Keratinocyte (primary cell): ENCODE measurements around the gene DCST1. TPM values are rescaled to one million over a fixed set of nuclear protein-coding genes. Genes with fewer than 3 reads are reported as not detected.

Experiments
- DNase-seq: peaks from one replicate; pipeline ENCODE4 v3.0.0-alpha.2; 2011; ENCODE audit warnings: low read depth, missing footprints, low spot score
- FAIRE-seq: peaks from 2 replicates; lab custom pipeline; 2011; peaks lifted over from hg19 to GRCh38; lab: Jason Lieb, UNC
- H2AFZ ChIP-seq: 2 replicates; pipeline ENCODE4 v1.6.0; 2012; ENCODE audit warnings: low read length, control low read depth, inconsistent platforms; ENCODE audit not compliant: control insufficient read depth
- H3K27ac ChIP-seq: 2 replicates; pipeline ENCODE4 v1.5.1; 2011; ENCODE audit warnings: low read length; ENCODE audit not compliant: control insufficient read depth, insufficient read depth
- H3K27me3 ChIP-seq: 3 replicates; pipeline ENCODE4 v1.6.0; 2011; ENCODE audit warnings: low read length; ENCODE audit not compliant: control insufficient read depth, insufficient read depth; ENCODE audit errors: extremely low read depth
- H3K36me3 ChIP-seq, 2 experiments: 2 replicates in 1 of 2; 3 replicates in 1 of 2; pipeline ENCODE4 v1.5.1; 2011; ENCODE audit warnings: low read length in 2 of 2, mild to moderate bottlenecking in 1 of 2; ENCODE audit not compliant: control insufficient read depth in 2 of 2, insufficient read depth in 2 of 2; ENCODE audit errors: extremely low read depth in 1 of 2
- H3K4me1 ChIP-seq: 3 replicates; pipeline ENCODE4 v1.5.1; 2011; ENCODE audit warnings: low read length; ENCODE audit not compliant: control insufficient read depth, insufficient read depth; ENCODE audit errors: extremely low read depth
- H3K4me2 ChIP-seq: 3 replicates; pipeline ENCODE4 v1.6.0; 2011; ENCODE audit warnings: low read depth, low read length; ENCODE audit not compliant: control insufficient read depth, insufficient read depth; ENCODE audit errors: extremely low read depth
- H3K4me3 ChIP-seq, 3 experiments: fragments of 200-600 bp in 1 of 3; sonication (generic) in 1 of 3; 2 replicates in 2 of 3; 3 replicates in 1 of 3; pipeline ENCODE4 v1.5.1; 2011 to 2016; ENCODE audit warnings: low read length in 3 of 3, mild to moderate bottlenecking in 3 of 3, control low read depth in 2 of 3, inconsistent platforms in 1 of 3, low read depth in 1 of 3, mixed read lengths in 1 of 3, mixed run types in 1 of 3, moderate library complexity in 1 of 3; ENCODE audit not compliant: control insufficient read depth in 2 of 3, insufficient read depth in 2 of 3; ENCODE audit errors: extremely low read depth in 1 of 3
- H3K79me2 ChIP-seq: 2 replicates; pipeline ENCODE4 v1.6.0; 2012; ENCODE audit warnings: low read length; ENCODE audit not compliant: control insufficient read depth, insufficient read depth
- H3K9ac ChIP-seq: 3 replicates; pipeline ENCODE4 v1.6.0; 2011; ENCODE audit warnings: low read length; ENCODE audit not compliant: control insufficient read depth, insufficient read depth; ENCODE audit errors: extremely low read depth
- H3K9me1 ChIP-seq: 3 replicates; pipeline ENCODE4 v1.6.0; 2011; ENCODE audit warnings: low read length; ENCODE audit not compliant: control insufficient read depth, insufficient read depth; ENCODE audit errors: extremely low read depth
- H3K9me3 ChIP-seq: 2 replicates; pipeline ENCODE4 v1.5.1; 2012; ENCODE audit warnings: low read depth, low read length; ENCODE audit not compliant: control insufficient read depth
- H4K20me1 ChIP-seq: 3 replicates; pipeline ENCODE4 v1.6.0; 2011; ENCODE audit warnings: low read length; ENCODE audit not compliant: control insufficient read depth, insufficient read depth; ENCODE audit errors: extremely low read depth
- CTCF ChIP-seq, 3 experiments: IDR thresholded peaks in 1 of 3; conservative IDR thresholded peaks in 1 of 3; optimal IDR thresholded peaks in 1 of 3; 2 replicates in 2 of 3; 3 replicates in 1 of 3; pipeline versions ENCODE3 to v1.5.1; 2011; ENCODE audit warnings: low read length in 3 of 3, mild to moderate bottlenecking in 3 of 3, moderate library complexity in 2 of 3, control low read depth in 1 of 3, inconsistent platforms in 1 of 3; ENCODE audit not compliant: insufficient read depth in 2 of 3; ENCODE audit errors: extremely low read depth in 1 of 3
- EZH2 ChIP-seq: IDR thresholded peaks from one replicate; pipeline ENCODE4 v1.6.1; 2012; ENCODE audit warnings: inconsistent platforms, mild to moderate bottlenecking, low read length, moderate library complexity
- dilution Hi-C: fragments of 300-500 bp; cut with MboI; formaldehyde crosslinking; loops from one replicate; pipeline ENCODE4 v1.7.0; 2020; ENCODE audit warnings: low sequenced_read_pairs; ENCODE audit not compliant: extremely low pct_ligation_motif_present
- polyA plus RNA-seq, 5 experiments: library from polyadenylated mRNA; depleted of rRNA in 3 of 5; stranded (reverse) in 3 of 5; stranded (forward) in 1 of 5; unstranded in 1 of 5; fragments of >200 nt; gene quantifications; 1 replicate in 1 of 5; 2 replicates in 3 of 5; 3 replicates in 1 of 5; pipeline versions ENCODE4 v1.2.1 to v1.2.3, GENCODE V29; 2011 to 2012; ENCODE audit warnings: missing spikeins in 2 of 5, low read depth in 1 of 5, low replicate concordance in 1 of 5

DCST1 gene
- polyA plus RNA-seq, 1 donor (not counting 4 experiments of a cell fraction or from before 2014, with no cell fraction given) = not detected

DNA sequence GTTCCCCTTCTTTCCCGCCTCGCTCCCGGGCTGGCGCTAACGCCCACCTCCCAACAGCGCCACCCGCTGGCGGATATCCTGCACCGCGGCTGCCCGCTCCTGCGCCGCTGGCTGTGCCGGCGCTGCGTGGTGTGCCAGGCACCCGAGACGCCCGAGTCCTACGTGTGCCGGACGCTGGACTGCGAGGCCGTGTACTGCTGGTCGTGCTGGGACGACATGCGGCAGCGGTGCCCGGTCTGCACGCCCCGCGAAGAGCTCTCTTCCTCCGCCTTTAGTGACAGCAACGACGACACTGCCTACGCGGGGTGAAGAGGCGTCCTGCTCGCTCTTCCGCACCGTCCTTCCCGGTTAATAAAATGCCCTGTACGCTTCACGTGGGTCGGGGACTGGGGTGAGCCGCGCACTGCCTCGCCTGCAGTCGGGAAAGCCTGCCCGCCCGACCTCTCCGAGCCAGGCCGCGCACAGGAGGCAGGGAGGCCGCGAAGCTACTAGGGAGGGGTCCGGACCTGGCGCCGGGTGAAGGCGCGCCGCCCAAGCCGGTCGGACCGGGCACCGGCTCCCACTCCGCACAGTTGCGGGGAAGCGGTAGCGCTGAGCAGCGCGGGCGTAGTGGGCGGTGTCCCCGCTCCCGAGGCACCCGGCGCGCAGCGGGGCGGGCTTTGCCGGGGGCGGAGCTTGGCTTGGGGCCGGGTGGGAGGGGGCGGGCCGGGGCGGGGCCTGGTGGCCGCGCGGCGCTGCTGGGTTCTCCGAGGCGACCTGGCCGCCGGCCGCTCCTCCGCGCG is 17.1 kb downstream of the DCST1 start, which contains the start of gene ADAM15:
Gene ADAM15, plus strand, starts transcription at position 757 of the 782 bp plus-strand sequence. CDS start 71 bp downstream, outside the sequence.
- no peaks in the 10 kb centered on the region for H3K27me3 ChIP-seq
- H3K27ac ChIP-seq = peak within 1 kb of the TSS; percentile 77
- H4K20me1 ChIP-seq = no peaks in the 10 kb centered on the region
- dilution Hi-C loops = no loop called here
- H3K36me3 ChIP-seq = peaks cover 4 to 9% of the 10 kb centered on the region in 2 experiments
- H3K79me2 ChIP-seq = peaks cover 29% of the 10 kb centered on the region
- peak within 1 kb of the TSS; percentile 75 to 93 (median 91) for H3K4me3 ChIP-seq
- peak within 1 kb of the TSS; percentile 84 for H3K9ac ChIP-seq
- FAIRE-seq = no peak
- H3K9me1 ChIP-seq = no peaks in the 10 kb centered on the region
- peak in 2 of 3 experiments; percentile 91 to 96 for TF ChIP-seq CTCF (optimal IDR thresholded peaks at IDR 0.05 in 1 of 3, IDR thresholded peaks at IDR 0.05 in 1 of 3, conservative IDR thresholded peaks at IDR 0.05 in 1 of 3; ENCODE audit: extremely low read depth in 1 of 3, insufficient read depth in 2 of 3, low read length in 3 of 3)
- TF ChIP-seq EZH2 = no peak
- H3K4me1 ChIP-seq = peaks cover 28% of the 10 kb centered on the region
- H3K9me3 ChIP-seq = no peaks in the 10 kb centered on the region
- peak within 1 kb of the TSS; percentile 94 for H2AFZ ChIP-seq
- no peak for DNase-seq
- peak within 1 kb of the TSS; percentile 98 for H3K4me2 ChIP-seq

DNA sequence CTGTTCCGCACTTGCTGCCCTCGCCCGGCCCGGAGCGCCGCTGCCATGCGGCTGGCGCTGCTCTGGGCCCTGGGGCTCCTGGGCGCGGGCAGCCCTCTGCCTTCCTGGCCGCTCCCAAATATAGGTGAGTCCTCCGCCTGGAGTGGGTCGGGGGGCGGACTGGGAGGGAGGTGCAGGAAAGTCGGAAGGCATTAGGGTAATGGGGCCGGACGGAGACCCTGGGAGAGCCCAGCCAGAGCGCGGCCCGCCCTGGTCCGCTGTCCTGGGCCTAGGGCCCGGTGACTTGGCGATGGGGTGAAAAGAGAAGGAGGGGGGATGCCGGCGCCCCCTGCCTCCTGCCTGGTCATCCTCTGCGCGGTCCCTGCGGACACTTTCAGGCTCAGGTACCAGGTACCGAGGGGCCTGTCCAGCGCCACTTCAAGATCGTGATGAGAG is 17.7 kb downstream of the DCST1 start:
- no peak for TF ChIP-seq CTCF (optimal IDR thresholded peaks at IDR 0.05 in 1 of 3, IDR thresholded peaks at IDR 0.05 in 1 of 3, conservative IDR thresholded peaks at IDR 0.05 in 1 of 3; ENCODE audit: extremely low read depth in 1 of 3, insufficient read depth in 2 of 3, low read length in 3 of 3)
- no peak for TF ChIP-seq EZH2
- Histone ChIP-seq H3K9me3 (no peaks in the 10 kb centered on the region), H2AFZ (peak overlapping the region; percentile 22), H3K27me3 (no peaks in the 10 kb centered on the region), H3K4me1 (peaks cover 27% of the 10 kb centered on the region), H3K27ac (peak overlapping the region; percentile 77), H3K9ac (peak overlapping the region; percentile 84), H3K79me2 (peaks cover 33% of the 10 kb centered on the region), H3K4me3 (peak overlapping the region; percentile 75 to 93 (median 91)), H3K36me3 (peaks cover 10 to 14% of the 10 kb centered on the region in 2 experiments), H4K20me1 (no peaks in the 10 kb centered on the region), H3K4me2 (peak overlapping the region; percentile 95), H3K9me1 (no peaks in the 10 kb centered on the region)
- dilution Hi-C loops = no loop called here
- FAIRE-seq = no peak
- no peak for DNase-seq
